K562 (cell line): ENCODE results near the gene NAXE. TPM values are rescaled to one million over a fixed set of nuclear protein-coding genes. Genes with fewer than 3 reads are reported as not detected.

Experiments used
- CBX3 ChIP-seq, 2 experiments: IDR thresholded peaks; 1 replicate in 1 of 2; 2 replicates in 1 of 2; pipeline ENCODE4 v1.6.1; 2012; ENCODE audit warnings: inconsistent platforms in 2 of 2, low read length in 2 of 2, borderline replicate concordance in 1 of 2, control low read depth in 1 of 2
- CTCFL ChIP-seq: IDR thresholded peaks from 2 replicates; pipeline ENCODE4 v1.6.1; 2011; ENCODE audit warnings: borderline replicate concordance, low read depth, mild to moderate bottlenecking, moderate library complexity, low read length; ENCODE audit not compliant: insufficient read depth, poor library complexity, severe bottlenecking
- EHMT2 ChIP-seq: fragments of 450-650 bp; IDR thresholded peaks from 2 replicates; pipeline ENCODE4 v1.6.1; 2018; ENCODE audit warnings: antibody characterized with exemption
- ESRRA ChIP-seq: fragments of 450-650 bp; IDR thresholded peaks from 2 replicates; pipeline ENCODE4 v1.6.1; 2014; ENCODE audit warnings: low read depth, mild to moderate bottlenecking, moderate library complexity, borderline replicate concordance
- GABPB2 ChIP-seq: fragments of 250-450 bp; sonication (Bioruptor Pico); conservative IDR thresholded peaks from 2 replicates; pipeline ENCODE4 v1.5.1; 2021; ENCODE audit warnings: mild to moderate bottlenecking
- HDAC8 ChIP-seq: fragments of 450-650 bp; IDR thresholded peaks from 2 replicates; pipeline ENCODE4 v1.6.1; 2016; ENCODE audit warnings: mild to moderate bottlenecking, missing genetic modification characterization, moderate library complexity, missing compliant biosample characterization
- HINFP ChIP-seq: fragments of 450-650 bp; conservative IDR thresholded peaks from 2 replicates; pipeline ENCODE4 v1.6.1; 2016; ENCODE audit warnings: missing genetic modification characterization, low read depth, mild to moderate bottlenecking, control low read depth, missing compliant biosample characterization
- HMG20B ChIP-seq: fragments of 250-450 bp; sonication (Bioruptor Pico); IDR thresholded peaks from 2 replicates; pipeline ENCODE4 v1.5.0; 2021; ENCODE audit warnings: mild to moderate bottlenecking
- ILK ChIP-seq: fragments of 450-650 bp; IDR thresholded peaks from 2 replicates; pipeline ENCODE4 v1.6.1; 2016; ENCODE audit warnings: missing genetic modification characterization, low read depth, mild to moderate bottlenecking, missing compliant biosample characterization, moderate library complexity, borderline replicate concordance
- KAT2B ChIP-seq: IDR thresholded peaks from one replicate; pipeline ENCODE4 v1.6.1; 2012; ENCODE audit warnings: low read depth, mild to moderate bottlenecking, control low read depth, inconsistent platforms, low read length, moderate library complexity
- L3MBTL2 ChIP-seq: fragments of 450-650 bp; IDR thresholded peaks from 2 replicates; pipeline ENCODE4 v1.6.1; 2016; ENCODE audit warnings: mild to moderate bottlenecking, moderate library complexity
- MECOM ChIP-seq: fragments of 250-450 bp; sonication (Bioruptor Pico); IDR thresholded peaks from 2 replicates; pipeline ENCODE4 v1.8.0; 2022; ENCODE audit warnings: inconsistent platforms
- MEIS2 ChIP-seq: fragments of 450-650 bp; IDR thresholded peaks from 2 replicates; pipeline ENCODE4 v1.6.1; 2014; ENCODE audit warnings: mild to moderate bottlenecking; ENCODE audit not compliant: partially characterized antibody
- NFIC ChIP-seq: fragments of 450-650 bp; IDR thresholded peaks from 2 replicates; pipeline ENCODE4 v1.6.1; 2017; ENCODE audit warnings: mild to moderate bottlenecking, inconsistent platforms
- NR1H2 ChIP-seq: sonication (generic); formaldehyde crosslinking; IDR thresholded peaks from 2 replicates; pipeline ENCODE4 v1.4.0; 2020; ENCODE audit warnings: mild to moderate bottlenecking, missing genetic modification reagents
- POLR2B ChIP-seq: fragments of 450-650 bp; IDR thresholded peaks from 2 replicates; pipeline ENCODE4 v1.6.1; 2018; ENCODE audit warnings: low read depth; ENCODE audit not compliant: partially characterized antibody
- RBM39 ChIP-seq: fragments of 200-400 bp; formaldehyde crosslinking; optimal IDR thresholded peaks from 2 replicates; pipeline ENCODE3; 2018; ENCODE audit warnings: low read depth, low read length
- RFX5 ChIP-seq: IDR thresholded peaks from 2 replicates; pipeline ENCODE4 v1.6.1; 2011; ENCODE audit warnings: low read depth, mild to moderate bottlenecking, improper control_type of control experiment, low read length
- RFX7 ChIP-seq: fragments of 250-450 bp; sonication (Bioruptor Pico); IDR thresholded peaks from 2 replicates; pipeline ENCODE4 v1.5.1; 2021; ENCODE audit warnings: mild to moderate bottlenecking
- SPI1 ChIP-seq: IDR thresholded peaks from 2 replicates; pipeline ENCODE4 v1.6.1; 2011; ENCODE audit warnings: low read depth, low read length, control low read depth, borderline replicate concordance
- TEAD1 ChIP-seq, 2 experiments: fragments of 450-650 bp in 1 of 2; sonication (generic) in 1 of 2; formaldehyde crosslinking; IDR thresholded peaks; 2 replicates each; pipeline versions ENCODE4 v1.4.0 to v1.8.0; 2020 to 2022; ENCODE audit warnings: mild to moderate bottlenecking in 2 of 2, missing genetic modification reagents in 1 of 2
- TRIM24 ChIP-seq, 2 experiments: fragments of 450-650 bp; IDR thresholded peaks; 2 replicates each; pipeline ENCODE4 v1.6.1; 2016
- ZNF224 ChIP-seq: sonication (generic); formaldehyde crosslinking; IDR thresholded peaks from 2 replicates; pipeline ENCODE4 v1.8.0; 2022; ENCODE audit warnings: mild to moderate bottlenecking, missing genetic modification reagents
- ZNF282 ChIP-seq: sonication (generic); formaldehyde crosslinking; IDR thresholded peaks from 2 replicates; pipeline ENCODE4 v1.8.1; 2023; ENCODE audit warnings: missing genetic modification reagents
- ZNF316 ChIP-seq: fragments of 450-650 bp; IDR thresholded peaks from 2 replicates; pipeline ENCODE4 v1.6.1; 2016
- ZNF41 ChIP-seq: fragments of 250-450 bp; sonication (Bioruptor Pico); conservative IDR thresholded peaks from 2 replicates; pipeline ENCODE4 v1.4.0; 2020; ENCODE audit warnings: mild to moderate bottlenecking
- ZNF436 ChIP-seq: fragments of 250-450, 450-650 bp; sonication (Bioruptor Pico); formaldehyde crosslinking; IDR thresholded peaks from 2 replicates; pipeline ENCODE4 v1.7.0; 2020; ENCODE audit warnings: mild to moderate bottlenecking
- ZNF75A ChIP-seq: fragments of 450-650 bp; formaldehyde crosslinking; IDR thresholded peaks from 2 replicates; pipeline ENCODE4 v1.4.0; 2020; ENCODE audit warnings: mild to moderate bottlenecking
- polyA plus RNA-seq, 8 experiments: library from polyadenylated mRNA; depleted of rRNA in 4 of 8; stranded (reverse) in 5 of 8; unstranded in 3 of 8; fragments of >200 nt; fragmentation: Nextera tagmentation in 2 of 8; fragmentation: Illumina TruSeq in 1 of 8; extraction: Ambion mirVana in 2 of 8; extraction: Trizol in 1 of 8; gene quantifications; 2 replicates each; pipeline versions ENCODE4 v1.2.1 to v1.2.3, GENCODE V29; 2011 to 2014; ENCODE audit warnings: inconsistent platforms in 1 of 8, missing spikeins in 1 of 8
- total RNA-seq, 7 experiments: library from RNA; depleted of rRNA in 6 of 7; stranded (reverse); fragments of >200 nt in 6 of 7; fragmentation: Illumina TruSeq in 2 of 7; extraction: Trizol in 2 of 7; gene quantifications; 2 replicates each; pipeline versions ENCODE4 v1.2.1 to v1.2.3, GENCODE V29; 2011 to 2021; ENCODE audit warnings: low replicate concordance in 1 of 7

Gene NAXE
- total and polyA plus RNA-seq, 9 of the 15 experiments (the other 6 are each of a cell fraction or from before 2014, with no cell fraction given): 27.3 to 137 (median 90.0) TPM

GRCh38 chr1:156623946-156624813, 32.6 kb downstream of the NAXE start (continued):
- TF ChIP-seq ZNF282 (0 out of 2 replicates have a peak, but pooled peaks have one; percentile 58), CBX3 (IDR thresholded peaks at IDR 0.05; ENCODE audit: borderline replicate concordance in 1 of 2, low read length in 2 of 2) (0 out of 3 replicates have a peak, but pooled peaks of 1 of the 2 experiments have one; percentile 30), HINFP (tag) (no peak), EHMT2 (no peak), RFX7 (CRISPR knock-in tag) (no peak), MECOM (no peak), L3MBTL2 (peak; percentile 96), ILK (tag) (no peak), MEIS2 (no peak), ESRRA (peak; percentile 24; the same call in 1 of the 2 replicates), ZNF316 (no peak), SPI1 (no peak), KAT2B (no peak), HDAC8 (no peak), ZNF436 (CRISPR knock-in tag) (no peak), NFIC (peak; percentile 35), HMG20B (CRISPR knock-in tag) (no peak), ZNF41 (no peak), TEAD1 (CRISPR knock-in tag; IDR thresholded peaks at IDR 0.05) (no peak), RBM39 (no peak), ZNF75A (CRISPR knock-in tag) (no peak), RFX5 (no peak), NR1H2 (CRISPR knock-in tag) (0 out of 2 replicates have a peak, but pooled peaks have one; percentile 75), ZNF224 (CRISPR knock-in tag) (0 out of 2 replicates have a peak, but pooled peaks have one; percentile 49), GABPB2 (no peak), POLR2B (peak; percentile 61), TRIM24 (IDR thresholded peaks at IDR 0.05) (0 out of 4 replicates have a peak, but pooled peaks of 1 of the 2 experiments have one; percentile 8), CTCFL (peak; percentile 99)
